Testis (tissue), 3 donors: ENCODE results near the gene GMDS. TPM values are rescaled to one million over a fixed set of nuclear protein-coding genes. Genes with fewer than 3 reads are reported as not detected.

Experiments
- DNase-seq: peaks from one replicate; pipeline ENCODE4 v3.0.0-alpha.2; 2019
- H3K27ac ChIP-seq, 2 donors: fragments of 200-600 bp; sonication (generic); one replicate each; pipeline ENCODE4 v1.5.1; 2019
- H3K27me3 ChIP-seq: fragments of 200-600 bp; sonication (generic); one replicate; pipeline ENCODE4 v1.5.1; 2019
- H3K36me3 ChIP-seq: fragments of 200-600 bp; sonication (generic); one replicate; pipeline ENCODE4 v1.5.1; 2017; ENCODE audit warnings: low read depth; ENCODE audit errors: missing control alignments
- H3K4me1 ChIP-seq: fragments of 200-600 bp; sonication (generic); one replicate; pipeline ENCODE4 v1.5.1; 2019
- H3K4me3 ChIP-seq, 2 donors: fragments of 200-600 bp; sonication (generic); one replicate each; pipeline ENCODE4 v1.5.1; 2017 to 2019
- H3K9me3 ChIP-seq: fragments of 200-600 bp; sonication (generic); one replicate; pipeline ENCODE4 v1.5.1; 2017
- POLR2A ChIP-seq: fragments of 450-650 bp; IDR thresholded peaks from one replicate; pipeline ENCODE4 v1.6.1; 2017; ENCODE audit warnings: antibody characterized with exemption, mild to moderate bottlenecking, moderate library complexity
- WGBS, 2 donors: methylation state at CpG; one replicate each; pipeline ENCODE4 v1.1.5; 2018; 5-methylcytosine and 5-hydroxymethylcytosine counted together
- intact Hi-C: fragments of 100-400 bp; cut with DNase I; formaldehyde crosslinking; loops from one replicate; pipeline ENCODE4 v1.15.1; 2023; ENCODE audit warnings: low total_unique reads
- polyA plus RNA-seq: library from polyadenylated mRNA; stranded (reverse); fragments of 350-450 nt; fragmentation: Illumina TruSeq; extraction: RNeasy Lipid Tissue Mini Kit (QIAGEN cat#74804); gene quantifications from one replicate; pipeline ENCODE4 v1.2.3, GENCODE V29; 2014; ENCODE audit warnings: low read depth, low replicate concordance; ENCODE audit not compliant: insufficient read depth
- total RNA-seq, 2 donors: library from RNA; depleted of rRNA; stranded (reverse); fragments of >200 nt; gene quantifications; one replicate each; pipeline ENCODE4 v1.2.3, GENCODE V29; 2016
- TF ChIP-seq, protein P1 (sequence below), 3 experiments: fragments of 450-650 bp in 2 of 3; fragments of 200-600 bp in 1 of 3; sonication (generic) in 1 of 3; IDR thresholded peaks; one replicate each; pipeline ENCODE4 v1.5.1; 2016 to 2019; ENCODE audit warnings: antibody characterized with exemption in 3 of 3, mild to moderate bottlenecking in 2 of 3, moderate library complexity in 1 of 3

GMDS gene
- total and polyA plus RNA-seq, 3 donors from 2014 or later: 19.6 to 31.1 (median 22.2) TPM

DNA sequence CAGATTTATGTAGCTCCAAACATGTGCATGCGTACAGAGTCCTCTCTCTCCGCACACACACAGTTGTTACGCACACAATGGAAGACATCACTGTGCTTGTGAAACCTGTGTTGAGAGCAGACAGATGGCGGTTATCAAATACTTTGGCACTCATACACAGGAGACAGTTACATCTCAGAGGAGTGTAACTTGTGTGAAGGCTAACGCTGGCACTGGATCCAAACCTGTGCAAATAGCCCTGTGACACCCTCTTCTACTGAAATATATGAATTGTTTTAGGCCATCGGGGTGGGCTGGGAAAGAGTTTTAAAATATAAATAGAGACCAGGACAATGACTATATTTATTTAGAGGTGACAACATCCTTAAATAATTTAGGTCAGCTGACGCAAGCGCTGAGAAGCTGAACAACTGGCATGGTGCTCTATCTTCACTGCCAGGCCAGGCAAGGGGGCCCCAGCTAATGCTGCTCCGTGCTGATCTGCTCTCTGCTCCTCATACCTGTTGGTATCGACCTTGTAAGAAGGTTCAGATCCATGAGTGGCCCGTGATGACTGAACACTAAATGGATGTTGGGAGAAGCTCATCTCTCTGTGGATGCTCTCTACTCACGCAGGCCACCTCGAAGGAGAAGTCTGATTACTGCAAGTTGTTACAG is 566.2 kb downstream of the GMDS start:
- H3K4me1 ChIP-seq: peaks cover 5% of the 10 kb centered on the region
- no peaks in the 10 kb centered on the region for H3K9me3 ChIP-seq
- H3K27ac ChIP-seq: no peak overlapping the region
- DNase-seq: peak; percentile 35
- no peak overlapping the region for H3K4me3 ChIP-seq
- 74 to 83% methylated on average over 12 to 13 of the region's 13 CpGs for WGBS, 2 donors
- TF ChIP-seq POLR2A: no peak
- TF ChIP-seq, protein P1, sequence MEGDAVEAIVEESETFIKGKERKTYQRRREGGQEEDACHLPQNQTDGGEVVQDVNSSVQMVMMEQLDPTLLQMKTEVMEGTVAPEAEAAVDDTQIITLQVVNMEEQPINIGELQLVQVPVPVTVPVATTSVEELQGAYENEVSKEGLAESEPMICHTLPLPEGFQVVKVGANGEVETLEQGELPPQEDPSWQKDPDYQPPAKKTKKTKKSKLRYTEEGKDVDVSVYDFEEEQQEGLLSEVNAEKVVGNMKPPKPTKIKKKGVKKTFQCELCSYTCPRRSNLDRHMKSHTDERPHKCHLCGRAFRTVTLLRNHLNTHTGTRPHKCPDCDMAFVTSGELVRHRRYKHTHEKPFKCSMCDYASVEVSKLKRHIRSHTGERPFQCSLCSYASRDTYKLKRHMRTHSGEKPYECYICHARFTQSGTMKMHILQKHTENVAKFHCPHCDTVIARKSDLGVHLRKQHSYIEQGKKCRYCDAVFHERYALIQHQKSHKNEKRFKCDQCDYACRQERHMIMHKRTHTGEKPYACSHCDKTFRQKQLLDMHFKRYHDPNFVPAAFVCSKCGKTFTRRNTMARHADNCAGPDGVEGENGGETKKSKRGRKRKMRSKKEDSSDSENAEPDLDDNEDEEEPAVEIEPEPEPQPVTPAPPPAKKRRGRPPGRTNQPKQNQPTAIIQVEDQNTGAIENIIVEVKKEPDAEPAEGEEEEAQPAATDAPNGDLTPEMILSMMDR (IDR thresholded peaks at IDR 0.05): no peak
- H3K36me3 ChIP-seq: no peaks in the 10 kb centered on the region
- intact Hi-C loops: no loop called here
- no peaks in the 10 kb centered on the region for H3K27me3 ChIP-seq

DNA sequence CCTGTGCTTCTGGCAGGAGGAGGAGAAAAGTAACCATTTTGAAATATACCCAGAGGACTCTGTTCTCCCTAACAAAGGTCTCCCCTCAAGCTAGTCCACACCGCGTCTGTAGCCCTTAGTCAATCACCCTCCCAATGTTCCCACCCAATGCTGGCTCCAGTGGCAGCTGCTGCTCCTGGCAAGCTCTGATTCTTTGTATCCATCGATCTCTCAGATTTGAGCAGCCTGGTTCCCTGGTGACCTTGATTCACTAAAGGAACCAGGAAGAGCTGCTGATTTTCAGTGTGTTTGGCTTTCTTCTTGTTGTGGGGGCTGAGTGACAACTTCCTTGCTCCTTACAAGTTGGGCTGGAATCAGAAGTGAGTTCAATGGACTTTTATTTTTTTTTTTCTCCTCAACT is 567.2 kb downstream of the GMDS start:
- H3K27me3 ChIP-seq: no peaks in the 10 kb centered on the region
- intact Hi-C loops: no loop called here
- peaks cover 5% of the 10 kb centered on the region for H3K4me1 ChIP-seq
- H3K4me3 ChIP-seq: no peak overlapping the region
- no peaks in the 10 kb centered on the region for H3K9me3 ChIP-seq
- WGBS, 2 donors: 3 to 13% methylated on average over 3 of the region's 3 CpGs
- TF ChIP-seq POLR2A: no peak
- TF ChIP-seq, protein P1 (IDR thresholded peaks at IDR 0.05): no peak
- no peaks in the 10 kb centered on the region for H3K36me3 ChIP-seq
- no peak overlapping the region for H3K27ac ChIP-seq
- DNase-seq: peak; percentile 82

DNA sequence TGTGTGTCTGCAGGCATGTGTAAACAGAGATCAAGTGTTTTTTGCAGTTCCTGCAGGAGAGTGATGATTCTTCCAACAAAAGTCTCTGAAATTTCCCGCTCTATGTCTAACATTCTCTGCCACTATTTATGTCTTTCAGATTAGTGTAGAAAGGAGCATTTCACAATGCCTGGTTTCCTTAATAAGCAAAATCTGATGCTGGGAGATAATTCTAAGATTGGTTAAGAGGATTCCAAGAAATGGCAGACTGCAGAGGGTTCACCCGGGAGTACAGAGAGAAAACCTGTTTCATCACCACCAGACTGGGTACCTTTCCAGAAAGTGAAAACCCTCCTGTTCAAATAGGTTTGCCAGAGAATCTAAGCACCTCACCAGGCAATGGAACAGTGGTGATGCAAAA is 573.0 kb downstream of the GMDS start:
- Histone ChIP-seq H3K27me3 (no peaks in the 10 kb centered on the region), H3K4me3 (no peak overlapping the region), H3K27ac (no peak overlapping the region), H3K9me3 (no peaks in the 10 kb centered on the region), H3K36me3 (no peaks in the 10 kb centered on the region), H3K4me1 (no peaks in the 10 kb centered on the region)
- 93 to 96% methylated on average over 2 of the region's 2 CpGs for WGBS, 2 donors
- no peak for DNase-seq
- intact Hi-C loops: no loop called here
- TF ChIP-seq, protein P1 (IDR thresholded peaks at IDR 0.05): no peak
- TF ChIP-seq POLR2A: no peak

DNA sequence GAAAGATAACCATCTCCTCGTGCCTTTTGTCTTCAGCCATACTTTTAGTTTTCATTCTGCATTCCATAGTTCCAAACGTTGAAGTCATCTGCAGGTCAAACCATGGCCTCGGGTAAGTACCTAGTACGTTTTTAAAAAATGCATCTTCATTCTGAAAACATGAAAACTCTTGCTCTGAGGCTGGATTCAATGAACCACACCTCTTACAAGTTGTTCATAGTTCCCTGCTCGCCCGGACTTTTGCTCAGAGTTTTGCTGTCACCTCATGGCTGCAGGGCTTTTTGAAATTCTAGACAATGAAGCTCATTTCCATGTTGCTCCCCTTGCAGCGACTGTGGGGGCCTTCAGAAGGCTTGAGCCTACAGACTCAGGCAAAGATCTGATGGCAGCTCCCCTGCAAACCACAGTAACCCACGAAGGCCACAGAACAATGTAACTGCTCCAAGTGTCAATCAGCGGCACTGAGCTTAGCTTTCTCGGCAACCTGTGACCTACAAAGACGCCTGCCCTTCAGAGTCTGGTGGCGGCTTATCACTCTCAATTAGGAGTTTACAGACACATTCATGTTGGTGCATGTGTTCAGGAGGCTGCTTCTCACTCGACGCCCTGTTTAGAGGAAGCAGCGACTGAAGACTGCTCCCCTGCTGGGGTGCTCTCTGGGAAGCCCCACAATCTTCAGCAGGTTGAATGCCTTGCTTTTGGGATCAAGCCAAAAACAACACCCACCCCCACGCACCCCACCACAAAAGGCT is 574.5 kb downstream of the GMDS start:
- Histone ChIP-seq H3K27me3 (no peaks in the 10 kb centered on the region), H3K4me3 (no peak overlapping the region), H3K4me1 (no peaks in the 10 kb centered on the region), H3K36me3 (no peaks in the 10 kb centered on the region), H3K27ac (no peak overlapping the region), H3K9me3 (no peaks in the 10 kb centered on the region)
- TF ChIP-seq POLR2A: no peak
- TF ChIP-seq, protein P1 (IDR thresholded peaks at IDR 0.05): no peak
- peak; percentile 32 for DNase-seq
- intact Hi-C loops: no loop called here
- WGBS, 2 donors: 71 to 75% methylated on average over 16 of the region's 16 CpGs
